ENCODE data around the gene SH2B2. TPM values are rescaled to one million over a fixed set of nuclear protein-coding genes. Genes with fewer than 3 reads are reported as not detected.

SH2B2 gene
- total RNA-seq, 1 donor from 2014 or later: 7.2 TPM

DNA sequence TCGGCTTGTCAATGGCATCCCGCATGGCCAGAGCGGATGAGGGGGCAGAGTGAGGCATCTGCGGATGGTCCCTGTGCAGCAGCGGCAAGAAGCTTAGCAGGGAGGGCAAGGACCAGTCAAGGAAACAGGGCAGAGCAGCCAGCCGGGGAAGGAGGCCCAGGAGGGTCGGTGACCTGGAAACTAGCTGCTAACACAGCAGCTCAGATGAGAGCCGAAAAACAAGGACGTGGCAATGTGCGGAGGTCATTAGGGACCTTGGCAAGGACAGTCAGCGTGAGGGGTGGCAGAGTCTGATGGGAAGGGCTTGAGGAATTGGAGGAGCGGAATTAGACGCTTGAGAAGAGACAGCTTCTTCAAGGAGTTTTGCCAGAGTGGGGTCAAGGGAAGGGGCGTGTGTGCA, 20.1 kb upstream of the SH2B2 start:
- no peak for DNase-seq (ENCODE audit: low spot score)

DNA sequence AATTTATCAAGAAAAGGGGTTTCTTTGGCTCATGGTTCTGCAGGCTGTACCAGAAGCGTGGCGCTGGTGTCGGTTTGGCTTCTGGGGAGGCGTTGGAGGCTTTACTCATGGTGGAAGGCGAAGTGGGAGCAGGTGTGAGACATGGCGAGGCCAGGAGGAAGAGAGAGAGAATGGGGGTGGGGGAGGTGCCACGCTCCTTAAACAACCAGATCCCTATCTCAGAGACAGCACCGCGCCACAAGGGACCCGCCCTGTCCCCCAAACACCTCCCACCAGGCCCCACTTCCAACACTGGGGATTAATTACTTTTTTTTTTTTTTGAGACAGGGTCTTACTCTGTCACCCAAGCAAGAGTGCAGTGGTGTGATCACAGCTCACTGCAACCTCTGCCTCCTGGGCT, 18.0 kb upstream of the SH2B2 start:
- DNase-seq (ENCODE audit: low spot score): no peak

DNA sequence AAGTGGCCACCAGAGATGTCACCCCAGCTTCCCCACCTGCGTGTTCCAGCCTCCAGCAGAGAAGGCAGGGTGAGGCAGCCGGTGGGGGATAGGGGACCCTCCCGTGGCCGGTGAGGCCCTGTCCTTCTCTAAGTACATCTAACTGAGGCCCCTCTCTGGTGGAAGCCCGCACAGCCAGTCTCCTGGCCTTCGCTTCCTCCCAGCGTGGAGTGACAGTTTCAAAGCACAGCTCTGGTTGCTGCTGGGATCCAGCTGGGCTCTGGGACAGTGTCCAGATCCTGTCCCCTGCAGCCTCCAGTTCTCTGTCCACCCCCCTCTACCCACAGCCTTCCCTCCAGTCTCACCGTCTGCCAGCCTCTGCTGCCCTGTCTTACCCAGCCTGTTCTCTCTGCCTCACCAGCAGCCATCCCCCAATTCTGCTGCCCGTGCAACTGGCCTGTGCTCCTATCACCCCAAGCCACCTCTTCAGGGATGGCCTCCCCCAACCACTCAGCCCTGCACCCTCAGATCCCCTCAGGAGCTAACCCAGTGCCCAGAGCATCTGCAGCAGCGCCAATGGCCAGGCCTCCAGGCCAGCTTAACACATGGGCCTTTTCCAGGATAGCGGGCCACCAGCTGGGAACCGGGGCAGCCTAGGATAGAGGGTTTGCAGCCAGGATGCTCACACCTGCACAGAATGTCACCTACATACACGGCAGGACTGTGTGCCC, 16.3 kb upstream of the SH2B2 start:
- DNase-seq (ENCODE audit: low spot score): no peak

DNA sequence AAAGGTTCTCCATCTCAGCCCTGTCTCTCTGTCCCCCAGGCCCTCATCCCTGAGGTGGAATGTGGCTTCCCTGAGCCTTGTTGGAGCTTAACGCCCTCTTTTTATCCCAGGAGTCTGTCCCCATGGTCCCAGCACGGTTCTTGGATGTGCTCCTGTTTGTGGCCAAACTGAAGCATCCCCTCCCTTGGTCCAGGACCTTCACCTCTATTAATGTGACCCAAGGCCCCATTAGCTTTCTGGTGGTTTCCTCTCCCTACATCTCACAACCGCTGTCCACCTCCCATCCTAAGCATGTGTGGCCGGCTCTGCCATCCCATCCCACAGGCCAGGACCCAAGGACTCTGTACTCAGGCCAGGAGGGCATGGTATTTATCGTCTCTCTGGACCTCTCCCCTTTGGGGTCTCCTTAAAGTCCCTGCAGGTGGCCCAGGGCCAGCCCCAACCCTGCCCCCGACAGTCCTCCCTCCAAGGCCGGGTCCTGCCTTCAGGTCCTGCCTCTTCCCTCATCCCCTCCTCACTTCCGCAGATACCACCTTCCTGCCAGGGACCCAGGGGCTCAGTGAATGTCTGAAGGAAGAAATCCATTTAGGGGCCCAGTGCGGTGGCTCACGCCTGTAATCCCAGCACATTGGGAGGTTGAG, 15.4 kb upstream of the SH2B2 start:
- DNase-seq (ENCODE audit: low spot score): no peak

DNA sequence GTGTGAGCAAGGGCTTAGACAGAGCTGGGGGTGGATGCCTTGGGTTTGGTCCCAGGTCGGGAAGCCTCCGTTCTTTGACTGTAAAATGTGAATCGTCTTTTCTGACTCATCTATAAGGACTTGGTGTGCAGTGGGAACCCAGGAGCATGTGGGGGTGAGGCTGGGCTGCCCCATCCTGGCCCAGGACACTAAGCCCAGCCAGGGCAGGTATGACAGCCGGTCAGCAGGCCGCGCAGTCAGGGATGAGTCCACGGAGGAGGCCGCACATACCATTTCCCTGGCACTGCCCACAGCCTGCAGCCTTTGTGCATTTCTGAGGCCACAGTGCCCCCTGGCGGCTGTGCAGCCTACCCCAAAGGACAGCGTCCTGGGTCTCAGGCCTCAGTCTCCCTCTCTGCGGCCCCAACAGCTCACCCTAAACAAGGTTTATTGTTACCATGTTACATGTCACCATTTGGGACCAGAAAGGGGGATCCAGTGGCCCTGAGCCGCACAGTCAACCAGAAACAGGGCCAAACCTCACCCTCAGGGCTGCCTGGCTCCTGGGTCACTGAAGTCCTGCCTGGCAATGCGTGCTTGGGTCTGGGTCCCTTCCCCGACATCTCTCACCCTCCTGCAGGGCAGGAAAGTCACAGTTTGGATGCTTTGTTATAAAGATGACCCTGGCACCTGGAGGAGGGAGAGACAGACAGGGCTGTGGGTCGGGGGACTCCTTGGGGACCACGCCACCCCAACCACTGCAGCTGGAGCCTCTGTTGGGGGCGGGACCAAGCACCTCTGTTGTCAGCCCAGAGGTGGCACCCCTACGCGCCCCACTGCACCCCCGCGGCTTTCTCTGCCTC, 14.4 kb upstream of the SH2B2 start:
- peak; percentile 70 for DNase-seq (ENCODE audit: low spot score)

DNA sequence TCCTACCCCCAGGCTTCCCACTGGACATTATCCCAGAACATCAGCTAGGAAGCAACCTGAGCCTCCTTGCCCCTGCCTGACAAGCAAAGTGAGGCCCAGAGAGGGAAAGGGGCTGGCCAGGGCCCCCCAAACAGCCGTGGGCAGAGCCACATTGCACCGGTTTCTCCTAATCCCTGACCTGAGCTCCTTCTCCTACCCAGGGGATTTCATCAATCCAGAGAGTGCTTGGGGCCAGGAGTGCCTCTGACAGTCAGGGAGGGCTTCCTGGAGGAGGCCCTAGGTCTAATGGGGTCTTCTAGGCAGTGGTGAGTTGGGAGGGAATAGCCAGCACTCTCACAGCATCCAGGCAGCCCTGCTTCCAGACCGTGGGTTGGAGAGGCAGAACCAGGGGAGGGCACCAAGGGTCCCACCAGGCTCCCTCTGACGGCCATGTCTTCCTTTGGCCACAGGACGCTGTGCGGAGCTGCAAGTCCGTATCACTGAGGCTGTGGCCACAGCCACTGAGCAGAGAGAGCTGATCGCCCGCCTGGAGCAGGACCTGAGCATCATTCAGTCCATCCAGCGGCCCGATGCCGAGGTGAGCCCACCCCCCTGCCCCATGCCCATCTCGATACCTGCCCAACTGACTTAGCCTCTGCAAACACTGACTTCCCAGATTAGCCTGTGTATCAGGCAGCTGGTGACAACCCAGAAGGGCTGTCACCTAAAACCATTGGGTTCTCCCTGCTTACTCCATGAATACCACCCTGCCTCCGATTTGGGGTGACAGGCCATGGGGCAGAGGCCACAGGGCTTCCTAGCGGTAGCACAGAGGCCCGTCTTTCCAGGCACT, 13.5 kb upstream of the SH2B2 start:
- no peak for DNase-seq (ENCODE audit: low spot score)

DNA sequence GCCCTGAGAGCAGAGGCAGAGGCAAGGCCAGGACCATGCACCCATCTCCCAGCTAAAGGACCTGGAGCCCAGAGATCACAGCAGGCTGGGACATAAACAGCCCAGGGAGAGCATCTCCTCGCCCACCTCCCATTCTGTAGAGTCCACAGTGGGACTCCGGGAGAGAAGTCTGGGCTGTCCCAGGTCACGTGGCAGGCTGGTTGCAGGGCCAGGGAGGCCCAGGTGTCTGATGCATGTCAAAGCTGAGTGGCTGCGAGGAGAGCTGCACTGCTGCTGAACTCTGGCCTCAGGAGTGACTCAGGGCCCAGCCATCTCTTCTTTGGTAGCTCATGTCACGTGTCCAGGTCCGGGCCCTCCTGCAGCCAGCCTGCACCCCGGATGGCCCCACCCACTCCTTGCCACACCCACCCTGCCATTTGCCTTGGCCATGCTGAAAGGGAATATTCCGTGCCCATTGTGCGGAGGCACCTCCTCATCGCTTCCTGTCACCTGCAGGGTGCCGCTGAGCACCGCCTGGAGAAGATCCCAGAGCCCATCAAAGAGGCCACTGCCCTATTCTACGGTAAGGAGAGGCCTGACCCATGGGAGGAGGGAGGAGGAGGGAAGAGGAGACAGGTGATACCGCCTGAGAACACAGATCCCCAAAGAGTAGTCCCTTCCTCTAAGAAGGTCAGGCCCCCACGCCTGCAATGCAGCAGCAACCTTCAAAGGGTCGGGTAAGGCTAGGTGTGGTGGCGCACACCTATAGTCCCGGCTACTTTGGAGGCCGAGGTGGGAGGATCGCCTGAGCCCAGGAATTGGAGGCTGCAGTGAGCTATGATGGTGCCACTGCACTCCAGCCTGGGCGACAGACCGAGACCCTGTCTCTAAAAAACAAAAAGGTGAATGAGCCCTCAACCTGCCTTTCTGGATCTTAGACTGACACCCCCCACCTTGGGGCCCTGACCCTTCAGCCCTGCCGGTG, 12.6 kb upstream of the SH2B2 start:
- peak; percentile 66 for DNase-seq (ENCODE audit: low spot score)

DNA sequence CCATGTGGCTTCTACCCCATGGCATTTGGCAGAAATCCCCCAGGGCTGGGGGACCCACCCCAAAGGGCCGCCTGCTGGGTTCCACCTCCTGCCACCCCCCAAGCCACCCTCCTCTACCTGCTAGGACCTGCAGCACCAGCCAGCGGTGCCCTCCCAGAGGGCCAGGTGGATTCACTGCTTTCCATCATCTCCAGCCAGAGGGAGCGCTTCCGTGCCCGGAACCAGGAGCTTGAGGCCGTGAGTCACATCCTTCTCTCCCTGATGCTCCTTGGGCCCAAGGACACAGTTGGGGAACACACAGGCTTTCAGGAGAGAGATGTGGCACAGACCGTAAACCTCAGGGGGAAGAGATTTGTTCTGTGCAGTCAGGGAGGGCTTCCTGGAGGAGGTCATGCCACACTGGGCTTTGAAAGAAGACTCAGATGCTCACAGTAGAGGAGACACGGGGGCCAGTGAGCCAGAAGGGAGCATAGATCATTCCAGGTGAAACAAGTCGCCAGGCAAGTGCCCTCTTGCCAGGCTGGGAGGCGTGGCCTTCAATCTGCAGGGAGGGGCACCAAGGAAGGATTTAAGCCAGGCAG, 11.5 kb upstream of the SH2B2 start:
- no peak for DNase-seq (ENCODE audit: low spot score)

DNA sequence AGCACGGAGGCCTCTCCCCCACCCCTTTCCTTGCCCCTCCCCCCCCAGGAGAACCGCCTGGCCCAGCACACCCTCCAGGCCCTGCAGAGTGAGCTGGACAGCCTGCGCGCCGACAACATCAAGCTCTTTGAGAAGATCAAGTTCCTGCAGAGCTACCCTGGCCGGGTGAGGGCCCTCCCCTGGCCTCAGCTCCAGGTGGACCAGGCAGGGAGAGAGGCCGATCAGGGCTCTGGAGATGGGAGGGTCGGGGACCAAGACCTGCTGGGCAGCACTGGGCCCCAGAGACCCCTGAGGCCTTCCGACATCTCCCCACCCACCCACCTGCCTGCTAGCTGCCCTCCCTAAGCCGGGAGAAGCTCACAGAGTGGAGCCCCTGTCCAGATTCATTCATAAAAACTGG, 8.8 kb upstream of the SH2B2 start:
- DNase-seq (ENCODE audit: low spot score): no peak

DNA sequence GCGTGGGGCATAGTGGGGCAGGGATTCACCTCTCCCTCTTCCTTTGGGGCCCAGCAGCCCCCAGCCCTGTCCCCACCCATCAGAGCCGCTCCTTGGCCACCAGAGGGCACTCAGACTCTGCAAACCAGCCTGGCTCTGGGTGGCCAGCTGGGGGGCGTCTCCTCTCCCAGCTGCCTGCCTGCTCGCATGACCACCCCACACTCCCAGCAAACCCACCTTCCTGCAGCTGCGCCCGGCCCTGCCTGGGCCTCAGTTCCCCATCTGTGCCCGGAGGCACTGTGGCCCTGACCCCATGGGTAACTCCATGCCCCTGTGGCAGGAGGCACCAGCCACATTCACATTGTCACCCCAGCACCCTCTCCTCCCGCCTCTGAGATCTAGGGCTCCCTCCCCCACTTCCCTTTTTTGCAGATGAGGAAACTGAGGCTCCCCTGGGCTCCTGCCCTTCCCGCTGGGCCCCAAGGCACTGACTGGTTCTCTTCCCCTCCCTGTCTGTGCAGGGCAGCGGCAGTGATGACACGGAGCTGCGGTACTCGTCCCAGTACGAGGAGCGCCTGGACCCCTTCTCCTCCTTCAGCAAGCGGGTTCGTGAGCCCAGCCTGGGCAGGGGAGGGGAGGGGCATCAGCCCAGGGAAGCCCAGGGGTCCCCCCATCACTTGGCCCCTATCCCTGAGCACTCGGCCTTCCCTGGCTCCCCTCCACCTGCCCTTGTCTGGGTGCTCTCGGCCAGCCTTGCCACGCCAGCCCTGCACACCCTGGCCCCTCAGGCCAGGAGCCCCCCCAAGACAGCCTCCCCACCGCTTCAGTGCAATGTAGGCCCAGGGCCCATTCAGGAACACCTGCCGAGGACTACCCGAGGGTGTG, 6.9 kb upstream of the SH2B2 start:
- DNase-seq (ENCODE audit: low spot score): no peak

DNA sequence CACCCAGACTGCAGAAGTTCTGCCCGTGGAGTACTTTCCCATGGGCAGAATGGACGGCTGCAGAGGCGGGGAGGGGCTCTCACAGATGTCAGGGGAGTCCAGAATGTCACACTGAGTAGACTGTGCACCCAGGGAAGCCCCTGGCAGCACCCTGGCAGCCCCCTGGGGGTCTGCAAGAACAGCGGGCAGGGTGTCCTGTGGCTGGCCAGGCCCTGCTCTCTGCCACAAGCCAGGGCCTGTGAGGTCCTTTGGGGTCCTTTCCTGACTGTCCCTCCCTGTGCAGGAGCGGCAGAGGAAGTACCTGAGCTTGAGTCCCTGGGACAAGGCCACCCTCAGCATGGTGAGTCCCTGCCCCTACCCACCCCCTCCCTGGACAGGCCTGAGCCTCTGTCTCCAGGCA, 6.1 kb upstream of the SH2B2 start:
- DNase-seq (ENCODE audit: low spot score): no peak

DNA sequence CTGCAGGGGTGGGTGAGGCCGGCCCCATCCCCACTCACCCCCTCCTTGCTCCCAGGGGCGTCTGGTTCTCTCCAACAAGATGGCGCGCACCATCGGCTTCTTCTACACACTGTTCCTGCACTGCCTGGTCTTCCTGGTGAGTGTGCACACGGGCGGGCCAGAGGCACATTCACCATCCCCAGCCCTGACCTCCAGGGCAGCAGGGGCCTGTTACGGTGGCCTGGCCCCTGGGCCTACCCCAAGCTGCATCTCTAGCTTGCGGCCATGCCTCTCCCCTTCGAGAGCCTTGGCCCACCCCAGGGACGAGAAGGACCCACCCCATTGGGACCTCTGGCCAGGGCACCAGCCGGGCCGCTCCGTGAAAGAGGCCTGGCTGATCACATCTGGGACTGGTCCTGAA, 4.9 kb upstream of the SH2B2 start:
- DNase-seq (ENCODE audit: low spot score): no peak

DNA sequence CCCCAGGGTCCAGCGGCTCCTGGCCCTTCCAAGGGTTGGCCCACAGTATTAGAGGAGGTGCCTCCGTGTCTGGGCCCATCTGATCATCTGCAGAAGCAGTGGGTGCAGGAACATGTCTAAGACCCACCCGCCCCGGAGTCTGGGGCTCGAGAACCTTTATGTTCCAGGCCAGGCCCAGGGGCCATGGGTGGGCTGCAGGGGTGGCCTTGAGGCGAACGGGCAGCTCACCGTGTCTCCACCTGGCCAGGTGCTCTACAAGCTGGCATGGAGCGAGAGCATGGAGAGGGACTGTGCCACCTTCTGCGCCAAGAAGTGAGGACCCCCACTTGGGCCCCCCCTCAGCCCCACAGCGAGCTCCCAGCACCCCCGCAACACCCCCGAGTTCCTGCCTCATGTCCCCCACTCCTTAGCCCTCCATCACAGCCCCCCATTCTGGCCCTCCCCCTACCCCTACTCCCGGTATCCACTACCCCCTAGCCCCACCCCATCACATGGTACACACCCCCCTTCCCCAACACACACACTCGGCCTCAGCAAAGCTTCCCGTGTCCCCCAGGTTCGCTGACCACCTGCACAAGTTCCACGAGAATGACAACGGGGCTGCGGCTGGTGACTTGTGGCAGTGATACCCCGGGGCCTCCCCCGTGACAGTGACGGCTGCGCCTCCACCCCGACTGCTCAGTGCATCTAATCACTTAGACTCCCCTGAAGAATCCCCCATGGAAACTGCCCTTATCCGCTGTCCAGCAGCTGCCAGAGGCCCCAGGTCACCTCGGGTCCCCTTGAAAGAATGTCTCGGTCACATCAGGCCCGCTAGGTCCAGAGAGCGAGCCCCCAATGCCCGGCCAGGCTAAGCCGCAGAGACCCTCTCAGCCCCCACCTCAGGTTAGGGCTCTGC, 4.0 kb upstream of the SH2B2 start:
- DNase-seq (ENCODE audit: low spot score): no peak

DNA sequence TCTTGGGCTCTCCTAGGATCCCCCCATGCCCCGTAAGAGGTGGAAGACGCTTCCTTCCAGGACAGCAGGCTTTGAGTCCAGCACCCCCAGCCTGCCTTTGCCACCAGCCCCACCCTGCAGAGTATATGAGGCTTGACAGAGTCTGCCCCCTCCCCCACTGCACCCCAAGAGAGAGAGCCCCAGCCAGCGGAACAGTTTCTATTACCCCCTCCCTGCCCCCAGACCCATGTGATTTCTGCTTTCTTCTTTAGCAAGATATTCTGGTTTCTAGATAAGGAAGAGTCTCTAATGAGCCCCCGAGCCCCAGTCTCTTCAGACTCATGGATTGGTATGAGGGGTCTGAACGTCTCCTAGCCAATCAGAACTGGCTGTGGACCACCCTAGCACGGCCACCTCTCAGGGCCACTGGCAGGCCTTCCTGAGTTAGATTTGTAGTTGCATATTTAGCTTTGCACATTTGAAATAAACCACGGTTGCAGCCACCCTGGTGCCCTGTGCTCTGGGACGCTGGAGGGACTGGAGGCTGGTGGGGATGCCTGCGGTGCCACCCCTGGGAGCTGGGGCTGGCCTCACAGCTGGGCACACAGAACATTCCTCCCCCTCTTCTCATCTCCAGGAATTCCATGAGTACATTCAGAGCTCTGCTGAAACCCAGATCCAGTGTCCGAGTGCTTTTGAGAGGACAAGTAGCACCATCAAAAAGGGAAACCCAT, 3.0 kb upstream of the SH2B2 start:
- no peak for DNase-seq (ENCODE audit: low spot score)

DNA sequence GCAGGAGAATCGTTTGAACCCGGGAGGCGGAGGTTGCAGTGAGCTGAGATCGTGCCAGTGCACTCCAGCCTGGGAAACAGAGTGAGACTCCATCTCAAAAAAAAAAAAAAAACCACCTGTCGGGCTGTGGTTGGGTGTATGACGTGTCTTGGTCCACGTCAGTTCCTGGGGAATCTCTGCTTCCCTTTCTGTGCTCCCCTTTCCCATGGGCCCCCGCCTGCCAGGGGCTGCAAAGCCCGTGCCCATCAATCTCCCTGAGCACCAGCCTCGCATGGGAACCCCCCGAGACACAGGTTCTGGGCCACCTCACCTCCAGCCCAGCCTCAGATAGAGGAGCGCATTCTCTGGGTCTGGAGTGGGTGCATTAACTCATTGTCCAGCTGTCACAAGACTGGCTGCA, 2.3 kb upstream of the SH2B2 start:
- DNase-seq (ENCODE audit: low spot score): no peak

DNA sequence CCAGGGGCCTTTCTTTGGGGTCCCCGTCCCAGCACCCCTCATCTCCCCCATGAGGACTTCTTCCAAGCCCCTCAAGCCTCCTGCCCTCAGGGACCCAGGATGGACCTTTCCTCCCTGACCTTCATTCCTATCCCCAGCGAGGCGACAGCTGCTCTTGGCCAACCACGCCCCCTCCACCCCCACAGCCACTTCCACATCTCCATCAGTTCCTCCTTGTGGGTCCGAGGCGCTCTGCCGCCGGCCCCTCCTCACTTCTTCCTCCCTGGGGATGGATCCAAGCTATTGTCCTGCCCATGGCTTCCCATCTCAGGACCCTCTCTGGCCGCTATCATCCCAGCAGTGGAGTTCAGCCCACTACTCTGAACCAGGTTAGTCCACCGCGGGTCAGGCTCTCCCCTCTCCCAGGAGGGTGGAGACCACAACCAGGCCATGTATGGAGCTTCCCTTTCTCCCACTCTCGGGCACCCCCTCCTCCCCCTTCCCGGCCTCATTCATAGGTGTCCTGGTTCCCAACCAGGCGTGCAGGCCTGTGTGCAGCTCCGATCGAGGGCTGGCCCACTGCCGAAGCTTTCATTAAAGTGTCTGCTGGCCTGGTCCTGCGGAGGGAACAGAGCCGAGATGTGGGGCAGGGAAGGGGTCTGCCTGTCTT, 1.7 kb upstream of the SH2B2 start:
- DNase-seq (ENCODE audit: low spot score): no peak

DNA sequence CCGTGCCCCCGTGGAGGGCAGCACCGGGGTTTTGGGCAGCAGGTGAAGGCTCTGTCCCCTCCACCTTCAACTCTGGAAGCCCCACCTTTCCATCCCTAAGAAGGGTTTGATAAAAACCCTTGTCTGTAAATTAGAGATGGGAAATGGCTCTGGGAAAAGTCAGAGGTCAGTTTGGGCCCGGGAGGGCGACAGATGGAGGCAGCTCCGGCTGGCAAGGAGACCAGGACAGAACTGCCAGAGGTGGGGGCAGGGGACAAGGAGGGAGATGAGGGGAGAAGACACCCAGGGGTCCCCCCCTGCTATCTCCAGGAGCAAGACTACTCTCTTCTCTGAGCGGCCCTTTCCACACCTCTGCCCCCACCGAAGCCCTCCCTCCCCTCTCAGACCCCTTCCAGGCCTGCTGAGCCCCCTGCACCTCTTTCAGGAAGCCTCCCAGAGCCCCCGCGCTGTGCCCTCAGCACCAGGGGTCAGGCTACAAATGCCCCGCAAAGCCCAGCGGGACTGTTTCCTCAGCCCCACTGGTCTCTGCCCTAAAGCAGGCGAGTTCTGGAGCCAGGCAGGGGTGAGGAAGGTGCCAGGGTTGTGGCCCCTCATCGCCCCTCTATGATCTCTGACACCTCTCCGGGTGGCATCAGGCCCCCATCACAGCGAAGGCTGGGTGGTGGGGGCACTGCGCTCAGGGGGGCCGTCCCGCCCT, 980 bp upstream of the SH2B2 start:
- no peak for DNase-seq (ENCODE audit: low spot score)

Measured in mucosa of gallbladder (tissue), 1 donor.